GM10248 (cell line): ENCODE results near the gene RECQL5.

Experiments used
- CTCF ChIA-PET: fragments of 300-600 bp; sonication (Branson Sonifier 250); formaldehyde crosslinking; extraction: SDS; loops from one replicate; lab custom pipeline; 2021; ENCODE audit warnings: antibody characterized with exemption; lab: Yijun Ruan, JAX
- POLR2A ChIA-PET: fragments of 350-650 bp; sonication (Branson Sonifier 250); formaldehyde crosslinking; extraction: SDS; loops from one replicate; lab custom pipeline; 2020; ENCODE audit warnings: antibody characterized with exemption; lab: Yijun Ruan, JAX
- DNase-seq: peaks from one replicate; pipeline ENCODE4 v3.0.0; 2012; ENCODE audit errors: extremely low spot score
- TF ChIP-seq, protein P1 (sequence below): IDR thresholded peaks from 2 replicates; pipeline ENCODE4 v1.5.1; 2012; ENCODE audit warnings: mild to moderate bottlenecking, low read depth; ENCODE audit errors: extremely low read depth, missing control alignments, control extremely low read depth

The RECQL5 gene

DNA sequence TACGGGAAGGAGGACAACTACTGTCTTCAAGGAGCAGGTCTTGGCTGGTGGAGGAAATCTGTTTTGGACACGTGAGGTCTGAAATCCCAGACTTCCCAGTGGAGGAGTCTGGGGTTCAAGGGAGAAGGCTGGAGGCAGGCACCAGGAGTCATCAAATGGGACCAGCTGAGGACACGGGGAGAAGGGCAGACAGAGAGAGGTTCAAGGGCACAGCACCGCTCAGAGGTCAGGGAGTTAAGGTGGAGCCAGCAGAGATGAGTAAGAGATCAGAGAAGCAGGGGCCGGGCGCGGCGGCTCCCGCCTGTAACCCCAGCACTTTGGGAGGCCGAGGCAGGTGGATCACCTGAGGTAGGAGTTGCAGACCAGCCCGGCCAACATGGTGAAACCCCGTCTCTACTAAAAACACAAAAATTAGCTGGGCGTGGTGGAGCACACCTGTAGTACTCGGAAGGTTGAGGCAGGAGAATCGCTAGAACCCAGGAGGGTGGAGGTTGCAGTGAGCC is 44.1 kb downstream of the RECQL5 start:
- TF ChIP-seq, protein P1, sequence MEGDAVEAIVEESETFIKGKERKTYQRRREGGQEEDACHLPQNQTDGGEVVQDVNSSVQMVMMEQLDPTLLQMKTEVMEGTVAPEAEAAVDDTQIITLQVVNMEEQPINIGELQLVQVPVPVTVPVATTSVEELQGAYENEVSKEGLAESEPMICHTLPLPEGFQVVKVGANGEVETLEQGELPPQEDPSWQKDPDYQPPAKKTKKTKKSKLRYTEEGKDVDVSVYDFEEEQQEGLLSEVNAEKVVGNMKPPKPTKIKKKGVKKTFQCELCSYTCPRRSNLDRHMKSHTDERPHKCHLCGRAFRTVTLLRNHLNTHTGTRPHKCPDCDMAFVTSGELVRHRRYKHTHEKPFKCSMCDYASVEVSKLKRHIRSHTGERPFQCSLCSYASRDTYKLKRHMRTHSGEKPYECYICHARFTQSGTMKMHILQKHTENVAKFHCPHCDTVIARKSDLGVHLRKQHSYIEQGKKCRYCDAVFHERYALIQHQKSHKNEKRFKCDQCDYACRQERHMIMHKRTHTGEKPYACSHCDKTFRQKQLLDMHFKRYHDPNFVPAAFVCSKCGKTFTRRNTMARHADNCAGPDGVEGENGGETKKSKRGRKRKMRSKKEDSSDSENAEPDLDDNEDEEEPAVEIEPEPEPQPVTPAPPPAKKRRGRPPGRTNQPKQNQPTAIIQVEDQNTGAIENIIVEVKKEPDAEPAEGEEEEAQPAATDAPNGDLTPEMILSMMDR = no peak
- POLR2A ChIA-PET = no interaction called here
- no peak for DNase-seq
- CTCF ChIA-PET = interaction anchor here (1.0 to 29.8 kb wide), 6 partner anchors 11 to 127 kb away, joined by 3 to 856 read pairs (median 50); partner anchors contain the start of gene SMIM5

DNA sequence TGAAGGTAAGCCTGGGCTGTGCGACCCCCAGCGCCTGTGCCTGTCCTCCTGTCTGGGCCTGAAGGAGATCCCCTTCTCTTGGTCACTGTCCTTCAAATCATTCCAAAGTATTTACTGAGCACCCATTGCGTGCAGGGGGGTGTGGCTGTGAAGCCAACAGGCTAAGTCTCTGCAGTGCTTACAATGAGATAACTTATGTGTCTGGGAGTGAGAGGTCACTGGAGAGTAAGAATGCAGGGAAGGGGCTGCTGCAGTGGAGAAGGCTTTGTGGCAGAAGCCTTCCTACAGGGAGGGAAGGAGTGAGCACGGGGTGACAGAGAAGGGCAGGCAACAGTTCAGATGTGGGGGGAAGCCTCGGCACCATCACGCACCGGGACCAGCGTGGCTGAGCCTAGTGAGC is 44.9 kb downstream of the RECQL5 start:
- no peak for DNase-seq
- TF ChIP-seq, protein P1 = no peak
- POLR2A ChIA-PET = interaction anchor here (0.6 to 1.0 kb wide), 2 partner anchors 140 to 158 kb away, joined by 5 to 9 read pairs; no protein-coding TSS in a partner anchor
- CTCF ChIA-PET = interaction anchor here (0.7 to 29.8 kb wide), 4 partner anchors 8 to 127 kb away, joined by 3 to 856 read pairs (median 272); partner anchors contain the start of gene SMIM5

DNA sequence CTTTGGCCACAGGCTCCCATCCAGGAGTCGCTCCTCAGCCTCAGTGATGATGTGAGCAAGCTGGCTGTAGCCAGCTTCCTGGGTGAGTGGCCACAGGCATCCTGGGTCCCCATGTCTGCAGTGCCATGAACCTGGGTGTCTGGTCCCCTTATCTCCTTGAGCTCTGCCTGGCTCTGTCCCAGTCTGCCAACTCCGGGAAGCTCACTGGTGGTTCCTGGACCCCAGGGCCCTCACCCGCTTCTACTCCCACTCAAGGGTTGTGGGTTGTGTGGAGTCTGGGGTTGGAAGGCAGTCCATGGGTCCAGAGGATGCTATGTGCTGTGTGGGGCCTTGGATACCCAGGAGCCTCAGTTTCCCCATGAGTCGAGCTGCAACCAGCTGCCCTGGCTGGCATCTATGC is 45.5 kb downstream of the RECQL5 start:
- no peak for DNase-seq
- ChIA-PET POLR2A (interaction anchor here (0.6 to 1.0 kb wide), 2 partner anchors 140 to 159 kb away, joined by 5 to 9 read pairs; no protein-coding TSS in a partner anchor), CTCF (interaction anchor here (0.7 to 29.8 kb wide), 5 partner anchors 8 to 128 kb away, joined by 3 to 856 read pairs (median 82); partner anchors contain the start of gene SMIM5)
- TF ChIP-seq, protein P1 = no peak

DNA sequence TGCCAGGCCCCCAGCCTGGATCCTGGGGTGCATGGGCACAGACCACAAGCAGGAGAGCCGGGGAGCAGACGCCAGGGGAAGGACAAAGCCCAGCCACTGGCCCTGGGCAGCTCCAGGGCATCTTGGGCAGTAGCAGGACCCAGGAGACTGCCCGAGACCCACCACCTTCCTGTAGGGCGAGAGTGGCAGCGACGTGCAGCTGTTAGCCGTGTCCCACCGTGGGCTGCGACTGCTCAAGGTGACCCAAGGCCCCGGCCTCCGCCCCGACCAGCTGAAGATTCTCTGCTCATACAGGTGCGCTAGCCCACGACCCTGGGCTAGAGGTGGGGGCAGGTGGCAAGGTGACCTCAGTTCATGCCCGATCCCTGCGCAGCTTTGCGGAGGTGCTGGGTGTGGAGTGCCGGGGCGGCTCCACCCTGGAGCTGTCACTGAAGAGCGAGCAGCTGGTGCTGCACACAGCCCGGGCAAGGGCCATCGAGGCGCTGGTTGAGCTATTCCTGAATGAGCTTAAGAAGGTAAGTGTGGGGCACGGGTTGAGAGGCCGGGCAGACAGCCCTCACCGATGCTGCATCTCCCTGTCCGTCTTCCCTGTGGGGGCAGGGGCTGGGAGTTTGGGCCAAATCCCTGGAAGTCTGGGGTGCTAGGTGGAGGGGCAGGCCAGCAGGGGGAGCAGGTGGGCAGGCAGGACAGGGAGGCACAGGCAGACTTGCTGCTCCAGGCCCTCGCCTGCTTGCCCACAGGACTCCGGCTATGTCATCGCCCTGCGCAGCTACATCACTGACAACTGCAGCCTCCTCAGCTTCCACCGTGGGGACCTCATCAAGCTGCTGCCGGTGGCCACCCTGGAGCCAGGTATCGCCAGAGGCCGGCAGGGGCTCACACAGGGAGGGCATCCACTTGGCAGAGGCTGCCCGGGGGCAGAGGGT is 47.2 kb downstream of the RECQL5 start:
- TF ChIP-seq, protein P1 = peak; percentile 28
- CTCF ChIA-PET = interaction anchor here (0.8 to 29.8 kb wide), 8 partner anchors 10 to 130 kb away, joined by 3 to 856 read pairs (median 10); partner anchors contain the start of gene SMIM5
- peak; percentile 59 for DNase-seq
- POLR2A ChIA-PET = interaction anchor here (0.8 to 1.6 kb wide), 2 partner anchors 95 to 128 kb away, joined by 3 to 4 read pairs; no protein-coding TSS in a partner anchor

DNA sequence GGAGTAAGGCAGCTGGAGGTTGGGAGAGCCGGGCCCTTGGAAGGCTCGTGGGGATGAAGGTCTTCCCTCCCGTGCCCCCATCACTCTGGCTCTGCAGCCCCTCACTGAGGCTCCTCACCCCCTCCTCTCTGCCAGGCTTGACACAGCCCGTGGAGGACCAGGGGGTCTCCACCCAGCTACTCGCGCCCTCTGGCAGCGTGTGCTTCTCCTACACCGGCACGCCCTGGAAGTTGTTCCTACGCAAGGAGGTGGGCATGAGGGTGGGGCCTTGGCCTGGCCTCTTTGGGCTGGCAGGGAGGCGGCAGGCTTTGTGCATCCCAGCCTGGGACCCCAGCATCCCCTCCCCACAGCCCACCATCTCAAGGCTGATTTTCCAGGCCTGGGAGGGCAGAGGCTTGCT is 49.3 kb downstream of the RECQL5 start:
- TF ChIP-seq, protein P1 = no peak
- ChIA-PET CTCF (interaction anchor here (1.4 to 2.8 kb wide), 4 partner anchors 11 to 132 kb away, joined by 4 to 19 read pairs (median 7); partner anchors contain the start of gene SMIM5), POLR2A (no interaction called here)
- no peak for DNase-seq

DNA sequence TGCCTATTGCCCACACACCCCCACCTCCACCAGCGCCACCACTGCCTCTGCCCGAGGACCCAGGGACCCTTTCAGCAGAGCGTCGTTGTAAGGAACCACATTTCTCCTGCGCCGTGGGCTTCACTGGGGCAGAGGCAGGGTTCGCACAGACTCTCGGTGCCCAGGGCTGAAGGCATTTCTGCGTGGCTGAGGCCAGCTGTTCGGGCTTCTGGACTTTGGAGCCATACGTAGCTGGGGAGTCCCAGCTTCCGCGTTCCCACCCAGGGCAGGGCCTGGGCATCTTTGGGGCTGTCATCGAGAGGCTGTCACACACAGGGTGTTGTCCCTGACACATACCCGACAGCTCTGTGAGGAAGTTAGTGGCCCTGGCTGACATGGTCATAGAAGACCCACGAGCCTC is 49.7 kb downstream of the RECQL5 start:
- TF ChIP-seq, protein P1 = no peak
- no peak for DNase-seq
- ChIA-PET CTCF (interaction anchor here (0.7 to 2.8 kb wide), 6 partner anchors 10 to 133 kb away, joined by 3 to 19 read pairs (median 6); partner anchors contain the start of gene SMIM5), POLR2A (no interaction called here)
